D721Med (cell line): Measurements from ENCODE around the gene SEC24B.

Experiments used
- DNase-seq: peaks from one replicate; pipeline ENCODE4 v3.0.0; 2011; ENCODE audit warnings: low spot score; ENCODE audit not compliant: insufficient read length
- FAIRE-seq: peaks from 2 replicates; lab custom pipeline; 2011; peaks lifted over from hg19 to GRCh38; lab: Jason Lieb, UNC
- TF ChIP-seq, protein P1 (sequence below): IDR thresholded peaks from 2 replicates; pipeline ENCODE4 v1.5.1; 2012; ENCODE audit warnings: mild to moderate bottlenecking, control low read depth; ENCODE audit not compliant: insufficient read depth; ENCODE audit errors: missing control alignments

Gene SEC24B

DNA sequence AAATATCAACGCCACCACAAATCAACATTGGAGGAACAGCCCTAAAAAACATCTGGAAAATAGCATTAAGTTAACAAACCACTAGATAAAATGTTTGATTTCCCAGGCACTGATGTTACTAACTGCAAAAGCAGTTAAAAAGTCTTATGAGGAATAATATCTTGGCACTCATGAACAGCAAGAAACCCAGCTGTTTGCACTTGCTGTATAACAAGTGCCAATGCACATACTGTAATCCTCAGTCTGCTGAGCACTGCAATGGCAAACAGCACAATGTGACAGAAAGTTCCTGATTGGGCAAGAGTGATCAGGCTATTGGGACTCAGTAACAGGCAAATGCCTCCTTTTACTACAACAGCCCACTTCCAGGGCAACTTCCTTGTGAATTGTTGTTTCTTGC lies 20.8 kb upstream of the SEC24B start:
- FAIRE-seq (no peak), DNase-seq (no peak)
- TF ChIP-seq, protein P1, sequence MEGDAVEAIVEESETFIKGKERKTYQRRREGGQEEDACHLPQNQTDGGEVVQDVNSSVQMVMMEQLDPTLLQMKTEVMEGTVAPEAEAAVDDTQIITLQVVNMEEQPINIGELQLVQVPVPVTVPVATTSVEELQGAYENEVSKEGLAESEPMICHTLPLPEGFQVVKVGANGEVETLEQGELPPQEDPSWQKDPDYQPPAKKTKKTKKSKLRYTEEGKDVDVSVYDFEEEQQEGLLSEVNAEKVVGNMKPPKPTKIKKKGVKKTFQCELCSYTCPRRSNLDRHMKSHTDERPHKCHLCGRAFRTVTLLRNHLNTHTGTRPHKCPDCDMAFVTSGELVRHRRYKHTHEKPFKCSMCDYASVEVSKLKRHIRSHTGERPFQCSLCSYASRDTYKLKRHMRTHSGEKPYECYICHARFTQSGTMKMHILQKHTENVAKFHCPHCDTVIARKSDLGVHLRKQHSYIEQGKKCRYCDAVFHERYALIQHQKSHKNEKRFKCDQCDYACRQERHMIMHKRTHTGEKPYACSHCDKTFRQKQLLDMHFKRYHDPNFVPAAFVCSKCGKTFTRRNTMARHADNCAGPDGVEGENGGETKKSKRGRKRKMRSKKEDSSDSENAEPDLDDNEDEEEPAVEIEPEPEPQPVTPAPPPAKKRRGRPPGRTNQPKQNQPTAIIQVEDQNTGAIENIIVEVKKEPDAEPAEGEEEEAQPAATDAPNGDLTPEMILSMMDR, result no peak

DNA sequence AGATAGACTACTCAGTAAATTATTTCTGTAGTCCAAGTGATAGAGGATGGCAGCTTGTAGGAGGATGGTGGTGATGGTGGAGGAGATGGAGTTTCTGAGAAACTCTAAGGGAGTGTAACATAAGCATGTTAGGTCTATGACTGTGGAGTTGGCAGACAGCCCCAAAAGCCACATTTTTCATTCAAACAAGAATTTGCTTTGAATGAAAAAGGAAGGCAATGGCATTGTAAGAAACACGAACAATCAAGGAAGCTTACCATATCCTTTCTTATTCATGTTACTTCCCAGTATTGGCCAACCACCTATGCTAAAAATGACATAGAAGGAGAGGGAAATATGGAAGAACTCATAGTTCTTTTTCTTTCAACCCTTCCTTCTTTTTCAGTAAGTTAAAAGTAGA lies 18.7 kb upstream of the SEC24B start:
- TF ChIP-seq, protein P1, result no peak
- no peak for FAIRE-seq
- no peak for DNase-seq

DNA sequence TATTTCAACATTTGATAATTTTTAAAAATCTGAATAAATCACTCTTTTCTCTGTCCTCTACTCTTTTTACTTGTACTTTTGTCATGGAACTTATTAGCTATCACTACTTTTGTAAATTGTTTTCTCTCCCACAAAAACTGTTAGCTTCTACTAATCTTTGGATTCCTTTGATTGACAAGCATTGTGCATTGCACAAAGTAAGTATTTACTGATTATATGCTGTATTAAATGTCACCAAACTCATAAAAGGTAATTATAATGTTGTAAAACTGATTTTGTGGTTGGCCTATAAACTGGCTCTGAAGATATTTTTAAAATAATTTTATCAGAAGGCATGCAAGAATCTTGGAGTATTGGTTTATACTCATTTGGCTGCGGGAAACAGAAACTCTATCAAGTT lies 15.0 kb upstream of the SEC24B start:
- DNase-seq (no peak), FAIRE-seq (no peak)
- TF ChIP-seq, protein P1, result no peak

DNA sequence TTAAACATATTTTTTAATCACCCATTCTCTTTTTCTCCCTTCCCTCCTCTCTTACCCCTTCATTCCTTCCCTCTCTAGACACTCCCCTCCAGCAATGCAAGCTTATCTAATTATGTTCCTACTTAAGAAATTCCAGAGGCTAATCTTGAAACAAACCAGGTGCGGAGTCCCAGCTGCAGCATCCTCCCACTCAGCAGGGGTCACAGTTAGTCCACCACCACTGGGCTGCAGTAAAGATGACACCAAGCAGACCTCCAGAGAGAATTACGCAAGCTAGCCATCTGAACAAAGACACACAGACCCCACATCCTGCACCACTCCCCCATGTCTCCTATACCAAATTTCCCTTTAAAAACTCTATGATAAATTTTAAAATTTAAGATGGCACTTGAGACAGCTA lies 13.9 kb upstream of the SEC24B start:
- no peak for DNase-seq
- no peak for FAIRE-seq
- TF ChIP-seq, protein P1, result no peak

DNA sequence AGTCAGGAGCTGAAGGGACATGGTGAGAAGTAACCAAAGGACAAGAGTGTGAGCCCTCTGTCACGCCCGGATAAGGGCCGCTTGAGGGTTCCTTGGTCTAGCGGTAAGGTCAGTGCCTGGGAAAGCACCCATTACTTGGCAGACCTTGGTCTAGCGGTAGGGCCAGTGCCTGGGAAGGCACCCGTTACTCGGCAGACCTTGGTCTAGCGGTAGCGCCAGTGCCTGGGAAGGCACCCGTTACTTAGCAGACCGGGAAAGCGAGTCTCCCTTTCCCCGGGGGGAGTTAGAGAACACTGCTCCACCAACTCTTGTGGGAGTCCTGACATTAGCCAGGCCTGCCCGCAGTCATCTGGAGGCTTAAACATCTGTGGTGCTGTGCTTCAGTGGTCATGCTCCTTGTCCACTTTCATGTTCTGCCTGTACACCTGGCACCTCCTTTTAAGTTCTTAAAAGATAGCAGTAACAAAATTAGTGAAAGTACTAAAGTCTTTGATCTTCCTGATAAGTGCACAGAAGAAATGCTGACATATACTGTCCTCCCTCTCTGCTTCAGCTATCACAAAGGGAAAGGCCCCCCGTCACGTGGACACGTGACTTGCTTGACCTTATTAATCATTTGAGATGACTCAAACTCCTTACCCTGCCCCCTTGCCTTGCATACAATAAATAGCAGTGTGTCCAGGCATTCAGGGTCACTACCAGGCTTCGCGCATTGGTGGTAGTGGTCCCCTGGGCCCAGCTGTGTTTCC lies 9.3 kb upstream of the SEC24B start:
- DNase-seq, result no peak
- FAIRE-seq, result no peak
- TF ChIP-seq, protein P1, result no peak

DNA sequence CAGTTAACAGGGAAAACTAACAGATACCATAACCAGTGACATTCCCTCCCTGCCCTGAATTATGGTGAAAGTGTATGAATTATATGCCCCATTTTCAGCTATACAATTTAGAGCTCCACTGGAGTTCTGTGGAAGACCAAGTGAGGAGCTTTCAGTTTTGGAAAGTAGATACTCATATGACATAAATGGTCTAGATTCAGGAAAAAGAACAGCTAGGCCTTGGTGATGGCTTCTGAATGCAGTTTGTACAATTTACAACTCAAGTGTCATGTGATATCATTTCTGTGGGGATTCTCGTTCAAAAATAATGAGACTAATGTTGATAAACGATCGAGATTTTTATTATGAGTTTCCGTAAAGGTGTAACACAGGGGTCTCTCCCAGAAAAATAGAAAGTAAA lies 8.2 kb upstream of the SEC24B start:
- TF ChIP-seq, protein P1, result no peak
- no peak for FAIRE-seq
- DNase-seq, result no peak

DNA sequence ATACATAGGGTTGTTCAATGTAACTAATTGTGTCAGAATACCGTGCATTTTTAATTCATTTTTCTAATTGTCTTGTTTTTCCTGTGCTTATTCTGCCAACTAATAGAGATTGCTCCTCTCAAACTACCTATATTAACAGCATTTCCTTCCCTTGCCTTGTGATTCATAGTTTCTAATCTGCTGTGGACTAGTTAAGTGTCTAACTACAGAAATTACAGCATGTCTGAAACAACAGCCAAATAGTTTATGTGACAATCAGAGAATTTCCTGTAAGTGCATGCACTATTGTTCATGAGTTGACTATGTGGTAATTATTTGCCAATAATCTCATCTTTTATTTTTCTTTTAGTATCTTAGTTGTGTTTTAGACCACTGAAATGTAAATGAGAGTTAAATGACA lies 4.1 kb upstream of the SEC24B start:
- FAIRE-seq (no peak), DNase-seq (no peak)
- TF ChIP-seq, protein P1, result no peak
